Neural progenitor cell (in vitro differentiated cells): ENCODE measurements around the gene PFDN4. TPM values are rescaled to one million over a fixed set of nuclear protein-coding genes. Genes with fewer than 3 reads are reported as not detected.

Experiments used
- DNase-seq: peaks from one replicate; pipeline ENCODE4 v3.0.0-alpha.2; 2016; ENCODE audit warnings: low spot score
- H2AFZ ChIP-seq: fragments of 200-600 bp; sonication (generic); replicated peaks from 2 replicates; pipeline ENCODE4 v1.6.1; 2016; ENCODE audit warnings: antibody characterized with exemption
- H3F3A ChIP-seq: fragments of 200-600 bp; sonication (generic); 2 replicates; pipeline ENCODE4 v1.6.1; 2016; ENCODE audit warnings: antibody characterized with exemption, low read depth
- H3K27ac ChIP-seq: fragments of 200-600 bp; sonication (generic); 2 replicates; pipeline ENCODE4 v1.5.1; 2016; ENCODE audit warnings: mild to moderate bottlenecking
- H3K27me3 ChIP-seq: fragments of 200-600 bp; sonication (generic); 2 replicates; pipeline ENCODE4 v1.6.1; 2016; ENCODE audit warnings: mild to moderate bottlenecking, moderate library complexity
- H3K36me3 ChIP-seq: fragments of 200-600 bp; sonication (generic); 2 replicates; pipeline ENCODE4 v1.5.1; 2016
- H3K4me1 ChIP-seq: fragments of 200-600 bp; sonication (generic); 2 replicates; pipeline ENCODE4 v1.6.1; 2016; ENCODE audit warnings: mixed run types
- H3K4me2 ChIP-seq: fragments of 200-600 bp; sonication (generic); 2 replicates; pipeline ENCODE4 v1.6.1; 2016
- H3K4me3 ChIP-seq: fragments of 200-600 bp; sonication (generic); 2 replicates; pipeline ENCODE4 v1.5.1; 2016
- H3K79me2 ChIP-seq: fragments of 200-600 bp; sonication (generic); 2 replicates; pipeline ENCODE4 v1.6.1; 2016; ENCODE audit warnings: low read depth
- H3K9ac ChIP-seq: fragments of 200-600 bp; sonication (generic); 2 replicates; pipeline ENCODE4 v1.6.1; 2016
- H3K9me3 ChIP-seq: fragments of 200-600 bp; sonication (generic); 2 replicates; pipeline ENCODE4 v1.5.1; 2016; ENCODE audit warnings: low read depth
- H4K20me1 ChIP-seq: fragments of 200-600 bp; sonication (generic); 2 replicates; pipeline ENCODE4 v1.6.1; 2016; ENCODE audit warnings: low read depth
- H3K27ac Mint-ChIP-seq: 3 replicates; pipeline ENCODE4 v1.8.0; 2021; ENCODE audit warnings: mixed read lengths
- H3K27me3 Mint-ChIP-seq: 2 replicates; pipeline ENCODE4 v1.8.0; 2022; ENCODE audit warnings: low read depth, mild to moderate bottlenecking, inconsistent platforms, moderate library complexity, mixed read lengths; ENCODE audit not compliant: insufficient read depth
- H3K36me3 Mint-ChIP-seq: 3 replicates; pipeline ENCODE4 v1.8.0; 2021; ENCODE audit warnings: mixed read lengths
- H3K4me1 Mint-ChIP-seq: 3 replicates; pipeline ENCODE4 v1.8.0; 2021; ENCODE audit warnings: mixed read lengths
- H3K4me3 Mint-ChIP-seq: 3 replicates; pipeline ENCODE4 v1.8.0; 2021; ENCODE audit warnings: mild to moderate bottlenecking, moderate library complexity, mixed read lengths
- H3K9me3 Mint-ChIP-seq: 3 replicates; pipeline ENCODE4 v1.8.0; 2020; ENCODE audit warnings: mixed read lengths
- EZH2 ChIP-seq: fragments of 200-600 bp; sonication (generic); IDR thresholded peaks from 2 replicates; pipeline ENCODE4 v1.6.1; 2017; ENCODE audit warnings: antibody characterized with exemption, mild to moderate bottlenecking, moderate library complexity
- EZH2phosphoT487 ChIP-seq: fragments of 200-600 bp; sonication (generic); IDR thresholded peaks from 2 replicates; pipeline ENCODE4 v1.6.1; 2017; ENCODE audit warnings: antibody characterized with exemption
- total RNA-seq: library from RNA; depleted of rRNA; stranded (reverse); fragments of >200 nt; gene quantifications from 2 replicates; pipeline ENCODE4 v1.2.3, GENCODE V29; 2015; ENCODE audit warnings: low replicate concordance
- TF ChIP-seq, protein P1 (sequence below): fragments of 200-600 bp; sonication (generic); IDR thresholded peaks from 2 replicates; pipeline ENCODE4 v1.5.1; 2017; ENCODE audit warnings: antibody characterized with exemption, mild to moderate bottlenecking

PFDN4 gene
- total RNA-seq, 1 donor from 2014 or later: 597 TPM

GRCh38 chr20:54201268-54201846, 6.5 kb upstream of the PFDN4 start:
- H3K4me3 Mint-ChIP-seq: no peak overlapping the region
- DNase-seq: no peak
- no peaks in the 10 kb centered on the region for H3K9me3 Mint-ChIP-seq
- H3K4me1 ChIP-seq: no peaks in the 10 kb centered on the region
- no peak overlapping the region for H3K27ac ChIP-seq
- H3K4me3 ChIP-seq: no peak overlapping the region
- H4K20me1 ChIP-seq: no peaks in the 10 kb centered on the region
- peak overlapping the region; percentile 68 for H3K27ac Mint-ChIP-seq
- H3K27me3 ChIP-seq: no peaks in the 10 kb centered on the region
- no peak overlapping the region for H2AFZ ChIP-seq
- TF ChIP-seq EZH2phosphoT487: no peak
- TF ChIP-seq EZH2: no peak
- TF ChIP-seq, protein P1, sequence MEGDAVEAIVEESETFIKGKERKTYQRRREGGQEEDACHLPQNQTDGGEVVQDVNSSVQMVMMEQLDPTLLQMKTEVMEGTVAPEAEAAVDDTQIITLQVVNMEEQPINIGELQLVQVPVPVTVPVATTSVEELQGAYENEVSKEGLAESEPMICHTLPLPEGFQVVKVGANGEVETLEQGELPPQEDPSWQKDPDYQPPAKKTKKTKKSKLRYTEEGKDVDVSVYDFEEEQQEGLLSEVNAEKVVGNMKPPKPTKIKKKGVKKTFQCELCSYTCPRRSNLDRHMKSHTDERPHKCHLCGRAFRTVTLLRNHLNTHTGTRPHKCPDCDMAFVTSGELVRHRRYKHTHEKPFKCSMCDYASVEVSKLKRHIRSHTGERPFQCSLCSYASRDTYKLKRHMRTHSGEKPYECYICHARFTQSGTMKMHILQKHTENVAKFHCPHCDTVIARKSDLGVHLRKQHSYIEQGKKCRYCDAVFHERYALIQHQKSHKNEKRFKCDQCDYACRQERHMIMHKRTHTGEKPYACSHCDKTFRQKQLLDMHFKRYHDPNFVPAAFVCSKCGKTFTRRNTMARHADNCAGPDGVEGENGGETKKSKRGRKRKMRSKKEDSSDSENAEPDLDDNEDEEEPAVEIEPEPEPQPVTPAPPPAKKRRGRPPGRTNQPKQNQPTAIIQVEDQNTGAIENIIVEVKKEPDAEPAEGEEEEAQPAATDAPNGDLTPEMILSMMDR: no peak
- no peaks in the 10 kb centered on the region for H3F3A ChIP-seq
- no peak overlapping the region for H3K4me2 ChIP-seq
- H3K36me3 Mint-ChIP-seq: no peaks in the 10 kb centered on the region
- H3K36me3 ChIP-seq: no peaks in the 10 kb centered on the region
- no peak overlapping the region for H3K9ac ChIP-seq
- peaks cover 2% of the 10 kb centered on the region for H3K4me1 Mint-ChIP-seq
- no peaks in the 10 kb centered on the region for H3K9me3 ChIP-seq
- no peaks in the 10 kb centered on the region for H3K27me3 Mint-ChIP-seq
- no peaks in the 10 kb centered on the region for H3K79me2 ChIP-seq

DNA sequence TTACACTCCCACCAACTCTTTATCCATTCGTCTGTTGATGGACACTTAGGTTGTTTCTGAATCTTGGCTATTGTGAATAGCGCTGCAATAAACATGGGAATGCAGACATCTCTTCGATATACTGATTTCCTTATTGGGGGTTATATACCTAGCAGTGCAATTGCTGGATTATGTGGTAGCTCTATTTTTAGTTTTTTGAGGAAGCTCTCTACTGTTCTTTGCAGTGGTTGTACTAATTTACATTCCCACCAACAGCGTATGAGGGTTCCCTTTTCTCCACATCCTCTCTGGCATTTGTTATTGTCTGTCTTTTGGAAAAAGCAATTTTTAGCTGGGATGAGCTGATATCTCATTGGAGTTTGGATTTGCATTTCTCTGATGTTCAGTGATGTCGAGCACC, 4.6 kb upstream of the PFDN4 start:
- Histone ChIP-seq H3K27me3 (no peaks in the 10 kb centered on the region), H3K9ac (no peak overlapping the region), H3K4me1 (no peaks in the 10 kb centered on the region), H3K36me3 (no peaks in the 10 kb centered on the region), H3F3A (no peaks in the 10 kb centered on the region), H3K9me3 (no peaks in the 10 kb centered on the region), H4K20me1 (no peaks in the 10 kb centered on the region), H3K79me2 (peaks cover 5% of the 10 kb centered on the region), H2AFZ (no peak overlapping the region), H3K27ac (no peak overlapping the region), H3K4me2 (no peak overlapping the region), H3K4me3 (no peak overlapping the region)
- H3K27ac Mint-ChIP-seq: no peak overlapping the region
- no peaks in the 10 kb centered on the region for H3K9me3 Mint-ChIP-seq
- H3K27me3 Mint-ChIP-seq: peaks cover 2% of the 10 kb centered on the region
- no peak for DNase-seq
- H3K36me3 Mint-ChIP-seq: no peaks in the 10 kb centered on the region
- no peak overlapping the region for H3K4me3 Mint-ChIP-seq
- peaks cover 2% of the 10 kb centered on the region for H3K4me1 Mint-ChIP-seq
- TF ChIP-seq, protein P1: no peak
- TF ChIP-seq EZH2 (no peak), EZH2phosphoT487 (no peak)

DNA sequence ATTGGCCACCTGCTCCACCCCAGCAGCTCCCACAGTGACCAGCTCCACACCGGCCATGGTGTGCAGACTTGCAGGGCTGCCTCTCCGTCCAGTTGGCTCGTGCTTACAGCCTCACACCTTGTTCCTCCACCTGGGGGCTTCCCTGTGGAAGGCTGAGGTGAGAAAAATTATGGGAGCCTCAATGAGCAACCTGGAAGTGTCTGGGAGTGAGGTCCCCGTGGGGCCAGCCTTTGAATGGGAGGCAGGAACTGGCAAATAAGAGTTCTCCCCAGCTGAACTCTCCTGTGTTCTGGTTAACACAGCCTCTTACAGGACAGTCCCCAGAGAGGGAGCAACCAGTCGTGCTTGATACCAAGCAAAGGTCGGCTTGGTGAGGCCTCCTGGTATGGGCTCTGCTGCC, 3.8 kb upstream of the PFDN4 start:
- TF ChIP-seq, protein P1: no peak
- no peak for TF ChIP-seq EZH2phosphoT487
- no peak for TF ChIP-seq EZH2
- Histone ChIP-seq H2AFZ (no peak overlapping the region), H3K4me1 (peaks cover 2% of the 10 kb centered on the region), H3K4me2 (no peak overlapping the region), H3K27me3 (no peaks in the 10 kb centered on the region), H3F3A (no peaks in the 10 kb centered on the region), H3K9ac (no peak overlapping the region), H3K36me3 (no peaks in the 10 kb centered on the region), H4K20me1 (no peaks in the 10 kb centered on the region), H3K9me3 (no peaks in the 10 kb centered on the region), H3K79me2 (peaks cover 12% of the 10 kb centered on the region), H3K4me3 (no peak overlapping the region), H3K27ac (no peak overlapping the region)
- no peak for DNase-seq
- no peaks in the 10 kb centered on the region for H3K36me3 Mint-ChIP-seq
- peaks cover 2% of the 10 kb centered on the region for H3K27me3 Mint-ChIP-seq
- peaks cover 7% of the 10 kb centered on the region for H3K4me1 Mint-ChIP-seq
- no peak overlapping the region for H3K4me3 Mint-ChIP-seq
- H3K27ac Mint-ChIP-seq: no peak overlapping the region
- no peaks in the 10 kb centered on the region for H3K9me3 Mint-ChIP-seq
